GM12878 (cell line): Measurements from ENCODE around the gene PHF14. TPM values are rescaled to one million over a fixed set of nuclear protein-coding genes. Genes with fewer than 3 reads are reported as not detected.
A peak's percentile ranks its signal among the peaks of the same experiment; 100 is the strongest.

Experiments used
- BACH1 ChIP-seq: fragments of 450-650 bp; IDR thresholded peaks from 2 replicates; pipeline ENCODE4 v1.6.1; 2017; ENCODE audit warnings: mild to moderate bottlenecking, borderline replicate concordance
- BHLHE40 ChIP-seq, 2 experiments: fragments of 450-650 bp in 1 of 2; IDR thresholded peaks; 2 replicates each; pipeline ENCODE4 v1.6.1; 2011 to 2017; ENCODE audit warnings: low read depth in 2 of 2, borderline replicate concordance in 1 of 2, improper control_type of control experiment in 1 of 2, low read length in 1 of 2, mild to moderate bottlenecking in 1 of 2
- CHD4 ChIP-seq: fragments of 200-600 bp; sonication (generic); IDR thresholded peaks from 2 replicates; pipeline ENCODE4 v1.6.1; 2016; ENCODE audit warnings: mild to moderate bottlenecking
- FOXM1 ChIP-seq: IDR thresholded peaks from 2 replicates; pipeline ENCODE4 v1.6.1; 2012; ENCODE audit warnings: low read depth, mild to moderate bottlenecking, inconsistent platforms, low read length, moderate library complexity
- MYB ChIP-seq: fragments of 150-350 bp; IDR thresholded peaks from 2 replicates; pipeline ENCODE4 v1.6.1; 2014; ENCODE audit warnings: mild to moderate bottlenecking, low read depth, low read length, borderline replicate concordance
- NKRF ChIP-seq: fragments of 450-650 bp; conservative IDR thresholded peaks from 2 replicates; pipeline ENCODE4 v1.6.1; 2017; ENCODE audit warnings: mild to moderate bottlenecking, moderate library complexity
- NRF1 ChIP-seq: conservative IDR thresholded peaks from 2 replicates; pipeline ENCODE4 v1.6.1; 2011; ENCODE audit warnings: mild to moderate bottlenecking, low read depth, low read length, improper control_type of control experiment
- PAX5 ChIP-seq: IDR thresholded peaks from 2 replicates; pipeline ENCODE4 v1.6.1; 2011; ENCODE audit warnings: low read depth, low read length, borderline replicate concordance
- TCF3 ChIP-seq: IDR thresholded peaks from 2 replicates; pipeline ENCODE4 v1.6.1; 2012; ENCODE audit warnings: low read depth, mild to moderate bottlenecking, low read length, borderline replicate concordance; ENCODE audit not compliant: insufficient read depth
- USF1 ChIP-seq: IDR thresholded peaks from 2 replicates; pipeline ENCODE4 v1.6.1; 2011; ENCODE audit warnings: borderline replicate concordance, low read depth, mild to moderate bottlenecking, moderate library complexity, mixed read lengths, low read length; ENCODE audit not compliant: insufficient read depth; ENCODE audit errors: extremely low read length
- ZNF207 ChIP-seq: fragments of 450-650 bp; IDR thresholded peaks from 2 replicates; pipeline ENCODE4 v1.6.1; 2014; ENCODE audit warnings: antibody characterized with exemption, mild to moderate bottlenecking, borderline replicate concordance
- polyA plus RNA-seq, 11 experiments: library from polyadenylated mRNA; depleted of rRNA in 4 of 11; unstranded in 6 of 11; stranded (reverse) in 5 of 11; fragments of >200 nt; fragmentation: Nextera tagmentation in 4 of 11; fragmentation: Illumina TruSeq in 1 of 11; extraction: Ambion mirVana in 4 of 11; extraction: Trizol in 1 of 11; gene quantifications; 1 replicate in 1 of 11; 2 replicates in 10 of 11; pipeline versions ENCODE4 v1.2.1 to v1.2.3, GENCODE V29; 2011 to 2016; ENCODE audit warnings: inconsistent platforms in 2 of 11, missing spikeins in 2 of 11, low read depth in 1 of 11
- total RNA-seq, 4 experiments: library from RNA; depleted of rRNA in 3 of 4; stranded (reverse); fragments of >200 nt in 3 of 4; fragmentation: Illumina TruSeq in 1 of 4; extraction: Trizol in 1 of 4; gene quantifications; 2 replicates each; pipeline versions ENCODE4 v1.2.1 to v1.2.3, GENCODE V29; 2013 to 2021

The PHF14 gene
- total and polyA plus RNA-seq, 10 of the 15 experiments (the other 5 are each of a cell fraction or from before 2014, with no cell fraction given): 21.3 to 47.1 (median 29.9) TPM

GRCh38 chr7:10973061-10973941 lies at the start of gene PHF14 (continued):
- TF ChIP-seq ZNF207 (no peak), USF1 (no peak), MYB (no peak), FOXM1 (no peak), TCF3 (no peak), PAX5 (peak; percentile 36; the same call in 1 of the 2 replicates), BACH1 (no peak), BHLHE40 (IDR thresholded peaks at IDR 0.05; ENCODE audit: borderline replicate concordance in 1 of 2, low read depth in 2 of 2, low read length in 1 of 2) (peak; percentile 9 to 30; a peak in 1 of 4 replicates), NKRF (no peak), NRF1 (peak; percentile 94), CHD4 (no peak)
